ENCODE measurements around the gene GBP3.
"Not testable (repeated sequence)": the region's sequence is repeated elsewhere in the genome, so short reads cannot be mapped to it uniquely, and the experiment has no call there.

Gene GBP3

GRCh38 chr1:89040315-89040626, 17.6 kb upstream of the GBP3 start:
- DNase-seq, result no peak

- DNase-seq, result no peak
Measured at GRCh38 chr1:89037186-89037585, 14.5 kb upstream of the GBP3 start.

- no peak for DNase-seq
Measured at GRCh38 chr1:89035080-89035479, 12.4 kb upstream of the GBP3 start.

- DNase-seq, result not testable (repeated sequence)
Measured at GRCh38 chr1:89034004-89034403, 11.3 kb upstream of the GBP3 start.

GRCh38 chr1:89029051-89029450, 6.4 kb upstream of the GBP3 start:
- not testable (repeated sequence) for DNase-seq

- no peak for DNase-seq
Measured at GRCh38 chr1:89025928-89026327, 3.3 kb upstream of the GBP3 start.

GRCh38 chr1:89023026-89023425, 360 bp upstream of the GBP3 start:
- DNase-seq, result no peak

GRCh38 chr1:89018318-89018717, 4.3 kb downstream of the GBP3 start:
- not testable (repeated sequence) for DNase-seq

- DNase-seq, result no peak
Measured at GRCh38 chr1:89008511-89008910, 14.2 kb downstream of the GBP3 start.

GRCh38 chr1:89005286-89006151, 17.1 kb downstream of the GBP3 start:
- DNase-seq, result no peak

- DNase-seq, result not testable (repeated sequence)
Measured at GRCh38 chr1:89002176-89002575, 20.5 kb downstream of the GBP3 start.

GRCh38 chr1:89001510-89001909, 21.2 kb downstream of the GBP3 start:
- no peak for DNase-seq

- no peak for DNase-seq
Measured at GRCh38 chr1:88998716-88999115, 23.9 kb downstream of the GBP3 start.

- no peak for DNase-seq
Measured at GRCh38 chr1:88990426-88990825, 32.2 kb downstream of the GBP3 start.

- no peak for DNase-seq
Measured at GRCh38 chr1:88985692-88986091, 37.0 kb downstream of the GBP3 start.

- no peak for DNase-seq
Measured at GRCh38 chr1:88985032-88985431, 37.6 kb downstream of the GBP3 start.

GRCh38 chr1:88984569-88984968, 38.1 kb downstream of the GBP3 start:
- no peak for DNase-seq

GRCh38 chr1:88983791-88984559, 38.7 kb downstream of the GBP3 start:
- no peak for DNase-seq

GRCh38 chr1:88982055-88982454, 40.6 kb downstream of the GBP3 start:
- no peak for DNase-seq

GRCh38 chr1:88981506-88981905, 41.2 kb downstream of the GBP3 start:
- not testable (repeated sequence) for DNase-seq

- no peak for DNase-seq
Measured at GRCh38 chr1:88980870-88981269, 41.8 kb downstream of the GBP3 start.

GRCh38 chr1:88979749-88980116, 42.9 kb downstream of the GBP3 start:
- DNase-seq, result no peak

- DNase-seq, result no peak
Measured at GRCh38 chr1:88979054-88979748, 43.5 kb downstream of the GBP3 start.

GRCh38 chr1:88976235-88976634, 46.4 kb downstream of the GBP3 start:
- DNase-seq, result no peak
